HG03432 (cell line): ENCODE data around the gene ZKSCAN1.
"Not testable (repeated sequence)": the region's sequence is repeated elsewhere in the genome, so short reads cannot be mapped to it uniquely, and the experiment has no call there.

Experiments used
- ATAC-seq: cut with Tn5 transposase; IDR thresholded peaks from one replicate; pipeline ENCODE4 v1.9.1; 2021; ENCODE audit warnings: mild to moderate bottlenecking, moderate library complexity; ENCODE audit not compliant: unreplicated experiment

The ZKSCAN1 gene

GRCh38 chr7:100015232-100016214, at the start of gene ZKSCAN1:
Gene ZKSCAN1 (plus strand): TSS chr7:100015596. CDS start chr7:100023507, 7,911 bp downstream.
- peak; percentile 92 for ATAC-seq

- no peak for ATAC-seq
Measured at GRCh38 chr7:99969298-99969697, 46.1 kb upstream of the ZKSCAN1 start.

GRCh38 chr7:99969813-99970212, 45.6 kb upstream of the ZKSCAN1 start:
- ATAC-seq = not testable (repeated sequence)

- ATAC-seq = no peak
Measured at GRCh38 chr7:99971242-99971641, 44.2 kb upstream of the ZKSCAN1 start.

- ATAC-seq = not testable (repeated sequence)
Measured at GRCh38 chr7:99973817-99974216, 41.6 kb upstream of the ZKSCAN1 start.

GRCh38 chr7:99974681-99975080, 40.7 kb upstream of the ZKSCAN1 start:
- ATAC-seq = no peak

- ATAC-seq = peak; percentile 39
Measured at GRCh38 chr7:99975782-99976521, 39.4 kb upstream of the ZKSCAN1 start, which contains the start of gene AZGP1. Gene AZGP1 (minus strand): TSS chr7:99976031. CDS start chr7:99976020, 11 bp downstream.

- no peak for ATAC-seq
Measured at GRCh38 chr7:99976626-99977025, 38.8 kb upstream of the ZKSCAN1 start.

GRCh38 chr7:99979814-99980225, 35.6 kb upstream of the ZKSCAN1 start:
- ATAC-seq = peak; percentile 32

- peak; percentile 59 for ATAC-seq
Measured at GRCh38 chr7:99980448-99980872, 34.9 kb upstream of the ZKSCAN1 start.

- not testable (repeated sequence) for ATAC-seq
Measured at GRCh38 chr7:99981066-99981465, 34.3 kb upstream of the ZKSCAN1 start.

- ATAC-seq = no peak
Measured at GRCh38 chr7:99984593-99984992, 30.8 kb upstream of the ZKSCAN1 start.

- not testable (repeated sequence) for ATAC-seq
Measured at GRCh38 chr7:99987306-99987705, 28.1 kb upstream of the ZKSCAN1 start.

- no peak for ATAC-seq
Measured at GRCh38 chr7:99987846-99988245, 27.6 kb upstream of the ZKSCAN1 start.

- ATAC-seq = no peak
Measured at GRCh38 chr7:99990460-99990852, 24.9 kb upstream of the ZKSCAN1 start.

- ATAC-seq = not testable (repeated sequence)
Measured at GRCh38 chr7:99991543-99991942, 23.9 kb upstream of the ZKSCAN1 start.

- ATAC-seq = no peak
Measured at GRCh38 chr7:99992330-99993038, 22.9 kb upstream of the ZKSCAN1 start.

GRCh38 chr7:99994819-99995218, 20.6 kb upstream of the ZKSCAN1 start:
- ATAC-seq = no peak

- ATAC-seq = no peak
Measured at GRCh38 chr7:99996755-99997544, 18.4 kb upstream of the ZKSCAN1 start.

GRCh38 chr7:99997545-99998137, 17.8 kb upstream of the ZKSCAN1 start:
- ATAC-seq = no peak
